Measurements from ENCODE around the gene CHCHD6. TPM values are rescaled to one million over a fixed set of nuclear protein-coding genes. Genes with fewer than 3 reads are reported as not detected.

Gene CHCHD6
- total RNA-seq, 2 donors from 2014 or later, result 23.6 to 34.4 TPM

- 100% methylated on average over 1 of the region's 1 CpG; no CpG with 5 or more reads in 1 of the 2 experiments for WGBS, 2 experiments (ENCODE audit: insufficient coverage in 1 of 2, insufficient read length in 1 of 2)
- no peak overlapping the region for H3K27ac ChIP-seq (ENCODE audit: low read depth, low read length)
- H3K9ac ChIP-seq (ENCODE audit: extremely low read depth, low read length, poor library complexity, severe bottlenecking), result no peak overlapping the region
- H3K9me3 ChIP-seq (ENCODE audit: control insufficient read depth, low read length), result peaks cover 17% of the 10 kb centered on the region
- H3K9me3 Mint-ChIP-seq, result peaks cover 12% of the 10 kb centered on the region
- no peaks in the 10 kb centered on the region for H3K27me3 Mint-ChIP-seq (ENCODE audit: insufficient read depth)
- H3K27ac Mint-ChIP-seq, result no peak overlapping the region
- H3K4me3 Mint-ChIP-seq, result no peak overlapping the region
- H3K4me1 ChIP-seq (ENCODE audit: control insufficient read depth, insufficient read depth, low read length), result no peaks in the 10 kb centered on the region
- H3K4me3 ChIP-seq (ENCODE audit: low read length), result no peak overlapping the region
- H3K27me3 ChIP-seq (ENCODE audit: control insufficient read depth, insufficient read depth, low read length, poor library complexity, severe bottlenecking), result no peaks in the 10 kb centered on the region
- peaks cover 10% of the 10 kb centered on the region for H3K4me1 Mint-ChIP-seq
- no peaks in the 10 kb centered on the region for H3K36me3 ChIP-seq (ENCODE audit: control insufficient read depth, insufficient read depth, low read length)
- no peak for DNase-seq
- TF ChIP-seq CTCF (conservative IDR thresholded peaks at IDR 0.05), result no peak
- peaks cover 24% of the 10 kb centered on the region for H3K36me3 Mint-ChIP-seq (ENCODE audit: low read depth)
These were observed 19.8 kb downstream of the CHCHD6 start for GRCh38 chr3:126723801-126724200.

DNA sequence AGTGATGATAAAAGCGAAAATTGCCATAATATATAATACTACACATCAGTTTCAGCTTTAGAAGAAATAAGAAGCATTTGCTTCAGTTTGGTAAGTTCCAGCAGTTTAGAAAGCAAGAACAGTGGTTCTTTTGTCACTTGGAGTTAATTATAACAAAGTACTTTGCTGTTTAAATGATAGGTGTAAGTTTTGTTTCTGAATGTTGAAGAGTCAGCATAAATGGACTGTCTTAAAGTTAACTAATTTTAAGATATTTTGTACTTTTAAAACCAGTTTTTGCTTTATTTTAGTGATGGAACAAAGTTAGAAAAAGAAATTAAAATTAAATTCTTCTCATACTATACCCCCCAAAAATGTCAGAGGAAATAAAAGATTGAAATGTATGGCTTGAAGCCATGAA, 24.6 kb downstream of the CHCHD6 start:
- H3K4me1 Mint-ChIP-seq, result peaks cover under 1% of the 10 kb centered on the region
- Histone ChIP-seq H3K36me3 (ENCODE audit: control insufficient read depth, insufficient read depth, low read length) (no peaks in the 10 kb centered on the region), H3K27me3 (ENCODE audit: control insufficient read depth, insufficient read depth, low read length, poor library complexity, severe bottlenecking) (no peaks in the 10 kb centered on the region), H3K9me3 (ENCODE audit: control insufficient read depth, low read length) (peaks cover 17% of the 10 kb centered on the region), H3K4me3 (ENCODE audit: low read length) (no peak overlapping the region), H3K9ac (ENCODE audit: extremely low read depth, low read length, poor library complexity, severe bottlenecking) (no peak overlapping the region), H3K27ac (ENCODE audit: low read depth, low read length) (no peak overlapping the region), H3K4me1 (ENCODE audit: control insufficient read depth, insufficient read depth, low read length) (no peaks in the 10 kb centered on the region)
- no peak for TF ChIP-seq CTCF (conservative IDR thresholded peaks at IDR 0.05)
- no peak overlapping the region for H3K4me3 Mint-ChIP-seq
- no peak overlapping the region for H3K27ac Mint-ChIP-seq
- WGBS, 2 experiments (ENCODE audit: insufficient coverage in 1 of 2, insufficient read length in 1 of 2), result no CpG with 5 or more reads among the region's 1 CpG
- peaks cover 12% of the 10 kb centered on the region for H3K9me3 Mint-ChIP-seq
- peaks cover 30% of the 10 kb centered on the region for H3K36me3 Mint-ChIP-seq (ENCODE audit: low read depth)
- no peaks in the 10 kb centered on the region for H3K27me3 Mint-ChIP-seq (ENCODE audit: insufficient read depth)
- no peak for DNase-seq

DNA sequence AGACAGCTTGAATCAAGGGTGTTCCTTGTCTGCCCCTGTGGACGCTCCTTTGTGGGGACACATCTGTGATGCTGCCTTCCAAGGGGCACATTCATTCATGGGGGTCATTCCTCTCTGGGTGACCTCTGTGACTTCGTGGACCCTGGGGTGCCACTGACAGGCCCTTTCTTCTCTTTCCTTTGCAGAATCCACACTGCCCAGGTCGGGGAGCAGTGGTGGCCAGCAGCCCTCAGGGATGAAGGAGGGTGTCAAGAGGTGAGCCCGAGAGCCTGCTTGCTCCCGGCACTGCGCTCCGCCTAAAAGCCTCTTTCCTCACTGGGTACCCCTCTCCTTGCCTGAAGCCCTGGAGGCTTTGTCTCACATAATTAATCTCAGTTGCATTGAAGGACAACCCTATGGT, 26.3 kb downstream of the CHCHD6 start:
- no peak overlapping the region for H3K27ac ChIP-seq (ENCODE audit: low read depth, low read length)
- no peak overlapping the region for H3K4me3 Mint-ChIP-seq
- TF ChIP-seq CTCF (conservative IDR thresholded peaks at IDR 0.05), result no peak
- no peaks in the 10 kb centered on the region for H3K4me1 ChIP-seq (ENCODE audit: control insufficient read depth, insufficient read depth, low read length)
- H3K9me3 ChIP-seq (ENCODE audit: control insufficient read depth, low read length), result peaks cover 7% of the 10 kb centered on the region
- no peaks in the 10 kb centered on the region for H3K27me3 Mint-ChIP-seq (ENCODE audit: insufficient read depth)
- H3K27me3 ChIP-seq (ENCODE audit: control insufficient read depth, insufficient read depth, low read length, poor library complexity, severe bottlenecking), result no peaks in the 10 kb centered on the region
- no peaks in the 10 kb centered on the region for H3K36me3 ChIP-seq (ENCODE audit: control insufficient read depth, insufficient read depth, low read length)
- H3K36me3 Mint-ChIP-seq (ENCODE audit: low read depth), result peaks cover 23% of the 10 kb centered on the region
- H3K27ac Mint-ChIP-seq, result no peak overlapping the region
- H3K9ac ChIP-seq (ENCODE audit: extremely low read depth, low read length, poor library complexity, severe bottlenecking), result no peak overlapping the region
- DNase-seq, result no peak
- peaks cover 18% of the 10 kb centered on the region for H3K4me1 Mint-ChIP-seq
- H3K9me3 Mint-ChIP-seq, result peaks cover 1% of the 10 kb centered on the region
- H3K4me3 ChIP-seq (ENCODE audit: low read length), result no peak overlapping the region
- WGBS, 2 experiments (ENCODE audit: insufficient coverage in 1 of 2, insufficient read length in 1 of 2), result 87 to 94% methylated on average over 5 to 7 of the region's 7 CpGs
